SK-N-SH treated with all-trans-retinoic acid at 6 μM for 48 hours (cell line): ENCODE results near the gene CDKN2B.

ENCODE experiments used
- ATAC-seq: fragments of 200-7000 bp; cut with Tn5 transposase; 3 replicates; pipeline ENCODE4 v1.9.1; 2020; ENCODE audit warnings: mild to moderate bottlenecking, moderate library complexity
- ARNTL ChIP-seq: fragments of 450-650 bp; formaldehyde crosslinking; IDR thresholded peaks from 2 replicates; pipeline ENCODE4 v1.5.0; 2020; ENCODE audit warnings: low read depth, mild to moderate bottlenecking, moderate library complexity, borderline replicate concordance
- BACH2 ChIP-seq: fragments of 250-450 bp; sonication (Bioruptor Pico); IDR thresholded peaks from 2 replicates; pipeline ENCODE4 v1.9.0; 2021; ENCODE audit warnings: mild to moderate bottlenecking, borderline replicate concordance
- CREB5 ChIP-seq: fragments of 250-450 bp; sonication (Bioruptor Pico); IDR thresholded peaks from 2 replicates; pipeline ENCODE4 v1.5.1; 2020; ENCODE audit warnings: low read depth, mild to moderate bottlenecking, moderate library complexity
- CSDC2 ChIP-seq: fragments of 250-450 bp; sonication (Bioruptor Pico); IDR thresholded peaks from 2 replicates; pipeline ENCODE4 v1.5.0; 2020; ENCODE audit warnings: mild to moderate bottlenecking, moderate library complexity
- CSRNP3 ChIP-seq: fragments of 250-450 bp; sonication (Bioruptor Pico); IDR thresholded peaks from 2 replicates; pipeline ENCODE4 v1.5.1; 2021; ENCODE audit warnings: mild to moderate bottlenecking, moderate library complexity
- ESRRG ChIP-seq: fragments of 250-450 bp; sonication (Bioruptor Pico); IDR thresholded peaks from 2 replicates; pipeline ENCODE4 v1.6.1; 2021; ENCODE audit warnings: mild to moderate bottlenecking
- GLIS3 ChIP-seq: fragments of 250-450 bp; sonication (Bioruptor Pico); IDR thresholded peaks from 2 replicates; pipeline ENCODE4 v1.5.0; 2020; ENCODE audit warnings: mild to moderate bottlenecking, moderate library complexity
- ISL1 ChIP-seq: fragments of 250-450 bp; sonication (Bioruptor Pico); IDR thresholded peaks from 2 replicates; pipeline ENCODE4 v2.1.2; 2022; ENCODE audit warnings: mild to moderate bottlenecking, moderate library complexity
- PATZ1 ChIP-seq: fragments of 250-450 bp; sonication (Bioruptor Pico); IDR thresholded peaks from 2 replicates; pipeline ENCODE4 v1.8.0; 2020; ENCODE audit warnings: mild to moderate bottlenecking, moderate library complexity, borderline replicate concordance
- PPARA ChIP-seq: fragments of 250-450 bp; sonication (Bioruptor Pico); IDR thresholded peaks from 2 replicates; pipeline ENCODE4 v1.5.0; 2020; ENCODE audit warnings: mild to moderate bottlenecking, borderline replicate concordance
- SNAI2 ChIP-seq: fragments of 250-450 bp; sonication (Bioruptor Pico); IDR thresholded peaks from 2 replicates; pipeline ENCODE4 v1.5.0; 2020; ENCODE audit warnings: mild to moderate bottlenecking, moderate library complexity
- TCF4 ChIP-seq: fragments of 250-450 bp; sonication (Bioruptor Pico); IDR thresholded peaks from 2 replicates; pipeline ENCODE4 v1.8.0; 2021; ENCODE audit warnings: mild to moderate bottlenecking, moderate library complexity, borderline replicate concordance
- TOX ChIP-seq: fragments of 250-450 bp; sonication (Bioruptor Pico); IDR thresholded peaks from 2 replicates; pipeline ENCODE4 v1.8.0; 2021; ENCODE audit warnings: mild to moderate bottlenecking, moderate library complexity, borderline replicate concordance
- TSHZ2 ChIP-seq: fragments of 250-450 bp; sonication (Bioruptor Pico); IDR thresholded peaks from 2 replicates; pipeline ENCODE4 v1.5.0; 2020; ENCODE audit warnings: mild to moderate bottlenecking, moderate library complexity
- ZC3H10 ChIP-seq: fragments of 250-450 bp; sonication (Bioruptor Pico); IDR thresholded peaks from 2 replicates; pipeline ENCODE4 v1.5.1; 2021; ENCODE audit warnings: mild to moderate bottlenecking, moderate library complexity
- ZFP3 ChIP-seq: fragments of 250-450 bp; sonication (Bioruptor Pico); IDR thresholded peaks from 2 replicates; pipeline ENCODE4 v1.5.0; 2020; ENCODE audit warnings: mild to moderate bottlenecking, moderate library complexity
- ZFP30 ChIP-seq: fragments of 450-650 bp; formaldehyde crosslinking; IDR thresholded peaks from 2 replicates; pipeline ENCODE4 v1.5.0; 2022; ENCODE audit warnings: mild to moderate bottlenecking, moderate library complexity
- ZNF565 ChIP-seq: fragments of 450-650 bp; formaldehyde crosslinking; conservative IDR thresholded peaks from 2 replicates; pipeline ENCODE4 v1.5.0; 2020; ENCODE audit warnings: low read depth, mild to moderate bottlenecking, moderate library complexity
- ZNF70 ChIP-seq: fragments of 450-650 bp; formaldehyde crosslinking; IDR thresholded peaks from 2 replicates; pipeline ENCODE4 v1.5.0; 2020; ENCODE audit warnings: mild to moderate bottlenecking, moderate library complexity
- ZNF8 ChIP-seq: fragments of 450-650 bp; formaldehyde crosslinking; IDR thresholded peaks from 2 replicates; pipeline ENCODE4 v1.5.0; 2020; ENCODE audit warnings: mild to moderate bottlenecking, moderate library complexity

The CDKN2B gene

GRCh38 chr9:22041344-22041743, 32.2 kb upstream of the CDKN2B start (continued):
- TF ChIP-seq TSHZ2 (no peak), BACH2 (CRISPR knock-in tag) (no peak), ZNF70 (CRISPR knock-in tag) (no peak), PATZ1 (CRISPR knock-in tag) (no peak), ARNTL (CRISPR knock-in tag) (no peak)

- TF ChIP-seq ZC3H10 (CRISPR knock-in tag) (no peak), ESRRG (CRISPR knock-in tag) (no peak), CSDC2 (CRISPR knock-in tag) (no peak), ZNF70 (CRISPR knock-in tag) (no peak), ARNTL (CRISPR knock-in tag) (no peak), ISL1 (CRISPR knock-in tag) (no peak), CSRNP3 (CRISPR knock-in tag) (no peak), TSHZ2 (no peak), ZFP3 (CRISPR knock-in tag) (no peak), ZNF8 (CRISPR knock-in tag) (no peak)
- ATAC-seq: peak; percentile 81
Observed at GRCh38 chr9:22040760-22041159, 31.7 kb upstream of the CDKN2B start.

GRCh38 chr9:22039258-22039657, 30.2 kb upstream of the CDKN2B start:
- TF ChIP-seq BACH2 (CRISPR knock-in tag): no peak
- TF ChIP-seq ZFP30 (CRISPR knock-in tag): no peak
- TF ChIP-seq CSRNP3 (CRISPR knock-in tag): no peak
- no peak for TF ChIP-seq ZNF565 (CRISPR knock-in tag)
- TF ChIP-seq ZNF70 (CRISPR knock-in tag): no peak
- TF ChIP-seq TOX (CRISPR knock-in tag): no peak
- no peak for TF ChIP-seq TCF4 (CRISPR knock-in tag)
- TF ChIP-seq CREB5 (CRISPR knock-in tag): no peak
- no peak for TF ChIP-seq ZFP3 (CRISPR knock-in tag)
- no peak for TF ChIP-seq GLIS3 (CRISPR knock-in tag)
- TF ChIP-seq SNAI2 (CRISPR knock-in tag): no peak
- no peak for TF ChIP-seq ZNF8 (CRISPR knock-in tag)
- no peak for TF ChIP-seq ARNTL (CRISPR knock-in tag)
- TF ChIP-seq PPARA: no peak

More at GRCh38 chr9:22039258-22039657, 30.2 kb upstream of the CDKN2B start:
- ATAC-seq: no peak
